ENCODE data around the gene SPATA16.
"Not testable (repeated sequence)": the region's sequence is repeated elsewhere in the genome, so short reads cannot be mapped to it uniquely, and the experiment has no call there.

Gene SPATA16

DNA sequence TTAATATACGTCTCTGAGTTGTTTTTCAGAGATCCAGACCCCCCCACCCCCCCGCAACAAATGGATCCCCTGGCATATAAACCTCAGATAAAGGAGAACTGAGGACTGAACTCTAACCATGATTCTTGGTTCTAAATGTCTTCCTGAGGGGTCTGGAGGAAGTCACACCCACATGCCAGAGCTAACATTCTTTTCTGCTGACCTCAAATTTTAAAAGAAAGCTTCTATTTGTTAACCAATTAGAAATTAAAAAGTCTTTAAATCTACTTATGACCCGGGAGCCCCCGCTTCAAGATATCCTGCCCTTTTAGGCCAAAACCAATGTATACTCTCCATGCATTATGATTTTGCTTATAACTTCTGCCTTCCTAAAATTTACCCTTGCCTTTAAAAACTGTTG lies 202.2 kb downstream of the SPATA16 start:
- DNase-seq = no peak

DNA sequence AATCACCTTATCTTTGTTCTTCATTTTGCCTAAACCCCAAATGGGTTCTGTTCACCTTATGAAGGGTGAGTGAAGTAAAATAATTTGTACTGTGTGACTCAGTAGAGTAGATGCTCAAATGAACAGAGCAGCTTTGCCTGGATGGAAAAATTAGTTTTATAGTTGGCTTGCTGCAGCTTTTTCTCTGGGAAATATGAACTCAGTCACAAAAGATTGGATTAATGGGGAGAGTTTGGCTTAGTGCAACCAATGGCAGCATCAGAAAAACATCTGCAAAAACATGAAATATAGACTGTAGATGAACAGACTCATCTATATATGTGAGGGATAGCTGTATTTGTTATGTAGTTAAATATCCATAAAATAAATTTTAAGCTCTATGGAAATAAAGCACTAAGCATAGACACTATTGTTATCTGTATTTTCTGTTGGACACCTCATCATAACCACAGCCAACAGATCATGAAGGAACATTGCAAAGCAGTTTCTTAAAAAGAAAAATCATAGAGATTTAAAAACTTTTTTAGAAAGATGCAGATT lies 209.2 kb downstream of the SPATA16 start:
- DNase-seq = no peak

DNA sequence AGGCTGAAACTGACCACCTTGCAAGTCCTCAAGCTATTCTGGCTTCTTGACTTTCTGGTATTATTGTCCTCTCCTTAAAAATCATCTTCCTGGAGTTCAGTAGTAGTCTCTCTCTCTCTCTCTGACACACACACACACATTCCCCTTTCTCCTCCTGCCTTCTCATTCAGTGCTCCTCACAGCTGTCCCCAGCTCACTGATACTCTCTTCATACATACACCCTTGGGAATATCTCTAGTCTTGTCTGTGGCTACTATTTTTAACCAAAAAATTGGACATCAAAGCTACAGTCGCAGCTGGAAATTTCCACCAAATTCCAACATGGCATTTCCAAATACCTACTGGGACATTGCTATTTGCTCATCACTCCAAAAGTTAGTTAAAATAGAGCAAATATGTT lies 211.6 kb downstream of the SPATA16 start:
- DNase-seq = no peak

DNA sequence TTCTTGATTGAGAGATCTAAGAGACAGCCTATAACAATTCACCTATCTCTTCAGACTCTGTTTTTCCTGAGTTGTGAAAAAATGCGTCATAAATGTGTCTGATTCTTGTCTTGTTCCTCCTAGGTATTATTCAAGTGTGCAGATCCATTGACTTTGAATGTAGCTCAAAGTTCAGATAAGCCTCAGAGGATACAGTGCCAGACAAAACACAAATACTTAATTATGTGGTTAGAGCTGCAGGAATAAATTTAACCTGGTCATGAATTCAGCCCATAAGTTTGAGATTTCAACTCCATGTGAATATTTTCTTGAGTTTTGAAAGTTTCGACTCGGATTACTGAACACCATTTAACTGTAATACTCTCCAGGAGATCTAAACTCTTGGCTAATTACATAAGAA lies 216.5 kb downstream of the SPATA16 start:
- DNase-seq = no peak

DNA sequence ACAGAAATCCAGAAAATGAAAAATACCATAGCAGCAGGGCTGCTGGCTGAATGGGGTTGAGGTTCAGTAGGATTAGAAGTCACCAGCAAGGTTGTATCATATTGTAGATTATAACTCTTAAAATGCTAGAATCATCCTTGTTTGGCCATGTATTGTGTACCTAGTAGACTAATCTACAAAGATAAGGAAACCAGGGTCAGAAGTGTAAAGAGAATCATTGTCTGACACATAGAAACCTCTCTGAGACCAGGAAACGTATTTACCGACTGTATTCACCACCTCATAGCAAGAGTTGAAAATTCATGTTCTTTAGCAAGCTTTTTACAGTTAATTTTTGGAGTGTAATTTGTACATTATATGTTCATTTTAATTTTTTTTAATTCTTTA lies 221.7 kb downstream of the SPATA16 start:
- no peak for DNase-seq

DNA sequence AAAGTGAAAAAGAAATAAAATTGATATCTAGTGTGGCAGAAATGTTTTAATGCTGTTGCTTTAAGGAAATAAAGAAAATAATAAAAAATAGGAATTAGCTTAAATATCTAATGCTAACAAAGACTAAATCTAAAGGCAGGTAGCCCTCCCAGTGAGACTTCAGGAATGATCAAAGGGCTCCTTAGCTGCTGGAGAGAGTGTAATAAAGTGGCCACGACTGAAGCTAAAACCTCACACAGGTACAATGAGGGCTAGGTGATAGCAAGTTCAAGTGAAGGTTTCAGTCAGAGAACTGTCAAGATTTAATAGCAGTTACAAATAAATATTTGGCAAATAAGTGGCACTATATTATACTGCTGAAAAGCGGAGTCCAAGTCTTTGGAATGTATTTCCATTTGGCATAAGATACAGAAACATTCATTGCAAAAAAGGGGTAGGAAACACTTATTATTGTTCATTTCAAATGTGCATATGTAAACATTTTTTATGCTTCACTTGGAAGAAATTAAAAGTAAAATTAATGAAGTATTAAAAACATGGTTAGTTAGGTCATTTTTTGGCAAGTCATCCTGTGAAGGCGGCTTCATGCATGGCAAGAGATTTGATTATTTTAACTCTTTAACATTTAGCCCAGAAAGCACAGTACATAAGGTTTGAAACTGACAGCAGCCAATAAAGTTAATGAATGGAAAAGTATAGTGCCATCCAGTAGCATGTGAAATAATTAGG lies 222.3 kb downstream of the SPATA16 start:
- DNase-seq = no peak

DNA sequence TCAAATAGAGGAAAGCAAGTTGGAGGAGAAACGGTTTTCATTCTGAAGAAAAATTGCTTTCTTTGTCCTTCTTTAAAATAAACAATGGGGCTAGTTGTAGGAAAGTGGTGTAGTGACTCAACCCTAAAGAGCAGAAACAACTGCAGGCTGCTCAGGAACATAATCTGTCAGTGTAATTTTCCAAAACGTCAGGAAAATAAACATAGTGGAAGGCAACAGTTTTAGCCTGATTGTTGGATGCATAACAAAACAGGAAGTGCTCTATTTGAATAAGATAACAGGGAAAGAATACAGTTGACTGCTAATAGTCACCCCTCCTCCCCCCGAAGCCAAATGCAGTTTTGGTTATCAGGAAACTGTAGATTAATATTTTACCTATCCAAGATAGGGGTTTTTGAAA lies 222.9 kb downstream of the SPATA16 start:
- no peak for DNase-seq

DNA sequence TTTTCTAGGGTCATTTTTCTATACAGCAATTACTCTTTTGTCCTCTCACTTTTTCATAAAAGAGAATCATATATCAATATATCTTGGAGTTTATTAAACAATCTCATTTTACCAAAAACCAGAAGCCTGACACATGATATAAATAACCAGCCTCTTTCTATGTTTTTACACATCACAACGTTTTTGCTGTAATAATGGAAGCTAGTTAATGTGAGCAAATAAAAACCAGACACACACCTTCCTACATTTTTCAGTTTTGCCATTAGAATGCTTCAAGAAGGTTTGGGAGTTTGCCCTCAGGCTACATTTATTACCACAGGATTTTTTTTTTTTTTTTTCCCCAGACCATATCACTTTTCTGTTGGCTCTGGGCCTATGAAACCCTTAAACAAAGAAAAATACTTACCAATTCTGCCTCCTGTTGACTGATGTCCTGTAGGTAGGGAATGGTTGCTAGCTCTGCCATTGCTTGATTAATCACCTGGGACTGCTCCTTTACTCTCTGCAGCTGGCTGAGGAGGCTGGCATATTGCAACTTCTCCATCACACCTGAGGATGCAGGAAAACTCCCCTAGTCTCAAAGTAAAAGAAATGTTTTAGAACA lies 225.0 kb downstream of the SPATA16 start:
- DNase-seq = no peak

DNA sequence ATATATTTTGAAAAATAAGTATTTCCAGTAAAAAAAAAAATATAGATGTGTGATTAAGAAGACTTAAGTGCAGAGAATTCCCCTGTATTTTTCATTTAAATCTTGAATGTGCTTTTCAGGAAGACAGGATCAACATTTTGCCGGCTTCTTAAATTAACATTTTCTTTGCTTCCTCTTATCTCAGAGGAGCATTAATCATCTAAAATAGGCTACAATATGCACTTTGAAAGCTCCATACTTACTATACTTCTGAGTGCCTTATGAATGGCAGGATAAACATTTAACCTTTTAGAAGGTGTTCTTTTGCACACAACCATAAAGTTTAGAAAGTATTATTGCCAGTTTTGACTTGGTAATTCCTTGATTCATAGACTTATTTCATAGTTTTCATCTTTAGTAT lies 226.2 kb downstream of the SPATA16 start:
- no peak for DNase-seq

DNA sequence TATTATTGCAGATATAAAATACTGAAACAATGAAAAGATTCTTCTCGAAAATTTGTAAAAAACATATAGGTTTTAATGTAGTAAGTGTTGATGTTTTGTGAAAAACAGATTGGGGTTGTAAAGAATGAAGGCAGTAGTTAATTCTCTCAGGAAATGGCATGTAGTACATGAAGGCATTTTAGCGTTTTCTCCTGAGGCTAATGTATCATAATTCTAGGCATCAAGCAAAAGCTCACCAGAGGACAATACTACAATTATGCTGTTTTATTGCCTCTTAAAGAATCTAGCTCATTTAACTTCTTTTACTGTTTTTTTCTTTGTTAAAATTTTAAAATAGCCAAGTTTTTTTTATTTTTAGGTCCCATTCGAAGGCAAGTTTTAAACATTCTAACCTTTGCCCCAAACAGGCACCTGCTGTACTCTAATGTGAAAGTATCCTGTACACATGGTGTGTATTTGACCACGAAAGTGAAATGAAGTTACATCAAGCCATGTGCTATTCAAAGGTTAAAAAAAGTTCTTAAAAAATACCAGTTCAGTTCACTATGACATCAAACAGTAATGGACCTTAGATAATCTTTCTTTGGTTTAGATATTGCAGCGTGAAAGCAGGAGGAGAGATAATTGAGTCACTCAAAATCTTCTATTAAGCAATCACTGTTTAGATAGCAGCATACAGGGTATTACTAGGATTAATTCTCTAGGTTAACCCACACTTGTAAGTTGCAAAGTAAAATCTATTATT lies 227.0 kb downstream of the SPATA16 start:
- DNase-seq = no peak

DNA sequence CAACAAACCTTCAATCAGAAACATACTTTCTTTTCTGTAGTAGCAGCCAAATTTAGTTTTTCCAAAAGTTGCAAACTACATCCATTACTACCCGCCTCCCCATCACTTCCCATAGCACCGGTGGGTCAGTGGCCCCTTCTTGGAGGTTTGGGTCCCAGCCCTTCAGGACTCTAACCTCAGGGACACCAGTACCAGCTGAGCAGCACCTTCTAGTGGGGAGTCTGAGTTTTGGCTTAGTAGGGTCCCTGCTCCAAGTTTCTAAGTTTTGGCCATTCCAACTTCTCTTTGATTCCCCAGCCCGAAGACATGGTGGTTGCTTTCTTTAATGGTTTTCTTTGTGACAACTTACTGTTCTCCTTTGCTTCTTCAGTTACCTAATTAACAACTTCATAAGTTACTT lies 229.9 kb downstream of the SPATA16 start:
- DNase-seq = no peak

DNA sequence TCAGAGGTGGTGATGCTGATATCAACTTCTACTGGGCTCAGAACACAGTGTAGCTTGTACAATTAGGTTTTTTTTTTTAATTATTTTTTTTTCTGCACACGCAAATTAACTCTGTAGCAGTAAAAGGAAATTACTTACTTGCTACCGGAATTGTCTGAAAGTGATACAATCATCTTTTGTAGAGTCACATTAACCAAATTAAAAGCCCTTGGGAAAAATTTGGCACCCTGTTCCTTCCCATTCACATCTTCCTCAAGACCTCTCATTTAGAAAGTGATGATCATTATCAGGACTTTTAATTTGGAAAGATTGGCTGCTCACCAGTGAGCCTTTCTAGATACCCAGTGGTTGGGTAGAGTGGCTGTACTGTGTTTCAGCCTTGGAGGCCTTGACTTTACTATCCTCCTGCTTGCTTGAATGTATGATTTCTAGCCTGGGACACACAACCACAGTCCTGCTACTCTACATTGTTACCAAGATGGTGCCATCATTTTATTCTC lies 232.2 kb downstream of the SPATA16 start:
- no peak for DNase-seq

DNA sequence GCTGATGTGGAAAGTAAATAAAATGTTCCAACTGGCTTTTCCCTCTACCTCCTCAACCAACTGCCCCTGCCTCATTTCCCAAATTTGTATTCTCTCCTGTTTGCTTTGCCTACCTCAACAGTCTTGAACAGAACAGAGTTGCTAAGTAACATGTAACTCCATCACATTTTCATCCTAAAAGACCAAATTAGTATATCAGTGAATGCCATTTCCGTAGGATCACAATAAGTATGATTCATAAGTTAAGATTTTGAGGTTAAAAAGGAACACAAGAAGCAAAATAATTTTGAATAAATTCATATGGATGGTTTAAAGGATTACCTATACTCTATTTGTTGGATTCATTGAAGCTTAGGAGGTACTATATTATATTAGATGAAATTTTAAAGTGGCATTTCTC lies 235.6 kb downstream of the SPATA16 start:
- DNase-seq = no peak

DNA sequence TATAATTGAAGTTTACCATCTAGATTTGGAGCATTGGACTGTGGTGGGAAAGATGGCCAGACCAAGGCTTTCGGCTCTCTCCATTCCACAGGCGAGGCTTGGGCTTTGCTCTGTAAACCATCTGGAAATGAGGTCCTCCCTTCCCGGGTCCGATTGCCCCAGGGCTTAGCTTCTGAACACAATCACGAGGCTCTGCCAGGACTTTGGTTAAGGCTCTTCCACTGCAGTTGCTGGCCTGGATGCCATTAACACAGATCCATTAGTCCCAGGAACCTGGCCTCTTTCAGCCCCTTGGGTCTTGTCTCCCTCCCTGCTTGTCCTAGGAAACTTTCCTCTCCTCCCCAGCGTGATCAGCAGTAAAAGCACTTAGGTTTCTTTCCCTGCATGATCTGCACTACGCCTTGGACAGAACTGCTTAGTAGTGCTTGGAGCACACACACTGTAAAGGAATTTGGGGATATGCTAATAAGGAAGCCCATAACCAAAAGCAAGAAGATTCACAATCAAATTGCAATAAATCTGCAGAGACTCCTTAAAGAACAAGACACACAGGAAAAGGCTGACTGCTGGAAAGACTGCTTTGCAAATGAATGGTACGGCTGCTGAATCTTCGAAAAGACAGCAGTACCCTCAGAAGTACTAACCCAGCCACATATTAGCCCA lies 236.2 kb downstream of the SPATA16 start:
- DNase-seq = no peak

DNA sequence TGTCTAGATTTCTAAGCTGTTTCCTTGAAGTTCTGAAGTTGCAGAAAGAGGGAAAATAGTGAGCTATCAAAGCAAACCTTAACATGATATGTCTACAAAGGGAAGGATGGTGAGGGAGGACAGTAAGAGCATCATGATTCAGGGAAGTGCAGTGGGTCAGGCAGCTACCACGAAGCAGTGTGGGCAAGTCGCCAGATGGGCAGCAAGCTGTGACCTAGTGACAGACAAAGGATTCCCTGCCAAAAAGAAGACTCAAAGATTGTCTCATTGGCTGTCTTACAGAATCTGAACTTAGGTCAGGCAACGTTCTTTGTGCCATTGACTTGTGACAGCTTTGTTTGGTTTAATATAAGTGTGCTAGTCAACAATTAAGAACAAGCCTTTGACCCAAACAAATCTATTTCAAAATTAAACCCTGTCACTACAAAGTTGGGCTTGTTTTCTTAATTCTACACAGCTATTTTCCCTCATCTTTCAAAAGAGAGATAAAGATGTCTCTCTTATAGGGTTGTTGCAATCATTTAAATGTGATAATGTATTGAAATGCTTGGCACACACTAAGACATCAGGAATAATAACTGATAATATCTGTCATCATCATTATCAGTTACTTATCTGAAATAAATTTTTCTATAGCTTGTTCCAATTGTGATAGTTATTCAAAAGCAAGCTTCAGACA lies 237.3 kb downstream of the SPATA16 start:
- no peak for DNase-seq

DNA sequence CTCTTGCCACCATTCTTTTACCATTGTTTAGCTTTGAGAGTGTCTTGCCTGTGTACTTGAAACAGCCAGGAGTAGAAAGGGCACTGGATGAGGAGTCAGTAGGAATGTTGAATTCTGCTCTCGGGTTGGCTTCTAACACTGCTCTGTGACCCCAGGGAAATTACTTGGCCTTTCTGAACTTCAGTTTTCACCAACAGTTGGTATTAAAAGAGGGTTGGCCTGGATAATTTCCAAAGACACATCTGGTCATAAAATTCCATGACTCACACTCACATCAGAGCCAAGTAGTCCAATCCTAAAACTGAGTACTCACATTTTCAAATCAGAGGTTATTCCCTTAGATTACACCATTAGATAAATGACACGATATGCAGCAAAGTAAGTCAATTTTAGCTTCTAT lies 248.9 kb downstream of the SPATA16 start:
- DNase-seq = no peak

DNA sequence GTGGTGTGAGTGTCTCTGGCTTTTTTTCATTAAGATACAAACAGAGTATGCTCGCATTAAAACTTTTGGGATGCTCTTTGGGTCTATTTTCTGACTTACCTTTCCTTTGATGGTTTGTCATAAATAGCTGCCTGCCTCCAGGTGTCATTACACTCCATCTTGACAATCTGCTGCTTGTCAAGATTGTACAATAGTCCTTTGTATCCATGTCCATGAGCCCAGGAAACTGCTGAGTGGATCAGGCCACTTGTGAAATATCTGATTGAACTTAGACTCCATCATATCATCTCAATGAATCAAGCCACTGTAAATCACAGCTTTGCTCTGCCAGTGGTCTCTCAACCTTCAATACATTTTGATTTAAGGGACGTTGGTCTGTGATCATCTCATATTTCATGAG lies 255.3 kb downstream of the SPATA16 start:
- no peak for DNase-seq

DNA sequence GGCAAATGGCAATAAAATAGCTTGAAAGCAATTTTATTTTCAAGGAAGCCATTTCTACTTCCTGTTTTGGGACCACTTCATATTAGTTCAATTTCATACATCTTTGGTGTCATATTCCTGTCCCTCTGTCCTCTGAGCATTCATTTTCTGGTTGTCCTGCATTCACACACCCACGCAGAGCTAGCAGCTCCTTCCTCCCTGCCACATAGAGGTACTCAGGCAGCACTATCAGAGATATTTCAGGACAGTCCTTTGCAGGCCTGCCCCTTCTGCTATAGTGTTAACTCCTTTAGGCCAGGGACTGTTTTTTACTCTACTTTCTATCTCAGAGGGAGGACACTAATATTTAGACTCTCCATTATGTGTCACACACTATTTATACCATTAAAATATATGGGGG lies 258.5 kb downstream of the SPATA16 start:
- DNase-seq = no peak

DNA sequence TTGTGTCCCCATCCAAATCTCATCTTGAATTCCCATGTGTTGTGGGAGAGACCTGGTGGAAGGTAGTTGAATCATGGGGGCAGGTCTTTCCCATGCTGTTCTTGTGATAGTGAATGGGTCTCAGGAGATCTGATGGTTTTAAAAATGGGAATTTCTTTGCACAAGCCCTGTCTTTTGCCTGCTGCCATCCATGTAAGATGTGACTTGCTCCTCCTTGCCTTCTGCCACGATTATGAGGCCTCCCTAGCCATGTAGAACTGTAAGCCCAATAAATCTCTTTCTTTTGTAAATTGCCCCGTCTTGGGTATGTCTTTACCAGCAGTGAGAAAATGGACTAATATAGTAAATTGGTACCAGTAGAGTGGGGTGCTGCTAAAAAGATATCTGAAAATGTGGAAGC lies 261.7 kb downstream of the SPATA16 start:
- not testable (repeated sequence) for DNase-seq

DNA sequence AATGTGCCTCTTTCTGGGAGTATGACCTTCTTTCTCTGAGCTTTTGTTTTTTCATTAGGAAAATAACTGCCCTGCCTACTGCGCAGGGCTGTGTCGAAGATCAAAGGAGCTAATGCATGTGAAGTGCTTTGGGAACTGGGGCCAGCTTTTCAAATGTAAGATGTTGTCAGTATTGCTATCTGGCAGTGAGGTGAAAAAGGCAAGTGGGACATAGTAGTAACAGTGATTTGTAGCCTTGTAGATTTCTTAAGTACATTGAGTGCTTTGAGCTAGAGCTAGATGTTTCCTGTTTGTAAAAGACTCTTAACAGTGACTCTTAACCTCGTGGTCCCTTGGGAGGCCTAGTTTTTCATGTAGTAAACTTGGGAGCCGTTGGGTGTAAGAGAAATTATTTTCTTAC lies 264.0 kb downstream of the SPATA16 start:
- no peak for DNase-seq

DNA sequence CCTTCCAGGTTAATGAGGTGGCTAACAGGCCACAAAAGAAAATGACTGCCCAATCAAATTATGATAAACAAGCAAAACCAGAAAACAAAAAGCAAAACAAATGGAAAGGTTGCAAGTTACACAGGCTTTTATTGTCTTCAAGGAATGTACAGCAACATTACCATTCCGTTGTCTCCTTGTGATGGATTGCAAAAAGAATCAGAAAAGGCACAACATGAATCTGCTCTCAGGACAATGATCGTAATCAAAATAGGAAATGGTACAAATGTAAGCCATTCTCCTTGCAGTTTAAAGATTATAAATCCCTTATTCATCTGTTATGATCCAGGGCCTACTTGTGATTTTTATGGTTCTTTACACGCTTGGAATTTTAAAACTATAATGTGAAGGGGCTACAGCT lies 264.7 kb downstream of the SPATA16 start:
- DNase-seq = no peak

DNA sequence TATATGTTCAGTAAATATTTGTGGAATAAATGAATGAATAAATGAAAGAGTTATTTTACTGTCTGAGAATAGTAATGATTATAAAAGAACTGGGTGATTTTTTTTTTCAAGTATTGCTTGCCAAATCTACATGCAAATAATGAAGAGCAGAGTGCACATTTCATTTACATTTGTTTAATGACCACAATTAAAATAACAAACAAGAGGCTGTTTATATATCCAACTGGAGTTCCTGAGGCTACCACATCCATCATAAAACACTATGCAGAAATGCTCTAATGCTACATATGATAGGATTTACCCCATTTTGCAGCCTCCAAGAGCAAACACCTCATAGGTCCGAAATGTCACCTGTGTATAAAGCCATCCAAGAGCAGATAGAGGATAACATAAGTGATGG lies 266.0 kb downstream of the SPATA16 start:
- no peak for DNase-seq
